Lower leg skin (tissue), 3 donors: ENCODE measurements around the gene CAPN10.

Source experiments
- POLR2A ChIP-seq, 2 donors: fragments of 450-650 bp; IDR thresholded peaks; one replicate each; pipeline ENCODE4 v1.6.1; 2016 to 2017; ENCODE audit warnings: antibody characterized with exemption in 2 of 2, mild to moderate bottlenecking in 1 of 2, moderate library complexity in 1 of 2
- TF ChIP-seq, protein P1 (sequence below), 3 donors: fragments of 450-650 bp; IDR thresholded peaks; one replicate each; pipeline ENCODE4 v1.5.1; 2016; ENCODE audit warnings: antibody characterized with exemption in 3 of 3, mild to moderate bottlenecking in 3 of 3, moderate library complexity in 2 of 3

DNA sequence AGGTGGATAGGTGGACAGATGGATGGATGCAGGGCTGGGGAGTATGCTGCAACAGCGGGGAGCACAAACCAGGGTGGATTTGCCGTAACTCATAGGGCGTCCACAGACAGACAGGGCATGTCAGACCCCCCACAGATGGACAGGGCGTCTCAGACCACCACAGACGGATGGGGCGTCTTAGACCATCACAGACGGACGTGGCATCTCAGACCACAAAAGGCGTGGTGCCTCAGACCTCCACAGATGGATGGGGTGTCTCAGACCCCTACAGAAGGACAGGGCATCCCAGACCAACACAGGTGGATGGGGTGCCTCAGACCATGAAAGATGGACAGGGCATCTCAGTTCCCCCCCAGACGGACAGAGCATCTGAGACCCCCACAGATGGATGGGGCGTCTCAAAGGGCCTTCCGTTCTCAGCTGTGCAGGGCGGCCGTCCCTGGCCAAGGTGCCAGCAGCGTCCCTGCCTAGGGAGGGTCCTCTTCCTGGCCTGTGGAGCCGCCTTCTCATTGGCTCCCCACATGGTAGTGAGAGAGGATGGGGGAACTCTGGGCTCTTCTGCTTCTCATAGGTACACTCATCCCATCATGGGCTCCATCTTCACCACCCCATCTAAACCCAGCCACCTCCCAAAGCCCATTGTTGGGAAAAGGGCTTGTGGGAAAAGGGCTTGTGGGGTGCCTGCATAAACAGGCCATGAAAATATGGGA is 30.8 kb upstream of the CAPN10 start:
- TF ChIP-seq, protein P1, sequence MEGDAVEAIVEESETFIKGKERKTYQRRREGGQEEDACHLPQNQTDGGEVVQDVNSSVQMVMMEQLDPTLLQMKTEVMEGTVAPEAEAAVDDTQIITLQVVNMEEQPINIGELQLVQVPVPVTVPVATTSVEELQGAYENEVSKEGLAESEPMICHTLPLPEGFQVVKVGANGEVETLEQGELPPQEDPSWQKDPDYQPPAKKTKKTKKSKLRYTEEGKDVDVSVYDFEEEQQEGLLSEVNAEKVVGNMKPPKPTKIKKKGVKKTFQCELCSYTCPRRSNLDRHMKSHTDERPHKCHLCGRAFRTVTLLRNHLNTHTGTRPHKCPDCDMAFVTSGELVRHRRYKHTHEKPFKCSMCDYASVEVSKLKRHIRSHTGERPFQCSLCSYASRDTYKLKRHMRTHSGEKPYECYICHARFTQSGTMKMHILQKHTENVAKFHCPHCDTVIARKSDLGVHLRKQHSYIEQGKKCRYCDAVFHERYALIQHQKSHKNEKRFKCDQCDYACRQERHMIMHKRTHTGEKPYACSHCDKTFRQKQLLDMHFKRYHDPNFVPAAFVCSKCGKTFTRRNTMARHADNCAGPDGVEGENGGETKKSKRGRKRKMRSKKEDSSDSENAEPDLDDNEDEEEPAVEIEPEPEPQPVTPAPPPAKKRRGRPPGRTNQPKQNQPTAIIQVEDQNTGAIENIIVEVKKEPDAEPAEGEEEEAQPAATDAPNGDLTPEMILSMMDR (IDR thresholded peaks at IDR 0.05) = no peak
- TF ChIP-seq POLR2A (IDR thresholded peaks at IDR 0.05) = no peak
